GM21737 (cell line): ENCODE results near the gene SMU1.
"Not testable (repeated sequence)": the region's sequence is repeated elsewhere in the genome, so short reads cannot be mapped to it uniquely, and the experiment has no call there.

Source experiments
- ATAC-seq: cut with Tn5 transposase; IDR thresholded peaks from one replicate; pipeline ENCODE4 v1.9.1; 2021; ENCODE audit warnings: mild to moderate bottlenecking, moderate library complexity; ENCODE audit not compliant: unreplicated experiment

SMU1 gene

DNA sequence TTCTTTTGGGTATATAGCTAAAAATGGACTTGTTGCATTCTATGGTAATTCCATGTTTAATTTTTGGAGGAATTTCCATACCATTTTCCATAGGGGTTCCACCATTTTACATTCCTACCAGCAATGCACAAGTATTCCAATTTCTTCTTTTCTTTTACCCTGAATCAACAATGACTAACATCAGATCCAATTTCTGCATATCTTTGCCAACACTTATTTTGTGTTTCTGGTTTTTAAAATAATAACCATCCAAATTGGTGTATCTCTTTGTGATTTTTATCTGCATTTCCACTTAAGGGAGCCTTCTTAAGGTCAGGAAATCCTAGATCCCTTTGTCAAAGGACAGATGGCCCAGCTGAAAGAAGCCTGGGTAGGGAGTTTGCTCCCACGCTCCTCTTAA is 29.5 kb upstream of the SMU1 start:
- no peak for ATAC-seq

DNA sequence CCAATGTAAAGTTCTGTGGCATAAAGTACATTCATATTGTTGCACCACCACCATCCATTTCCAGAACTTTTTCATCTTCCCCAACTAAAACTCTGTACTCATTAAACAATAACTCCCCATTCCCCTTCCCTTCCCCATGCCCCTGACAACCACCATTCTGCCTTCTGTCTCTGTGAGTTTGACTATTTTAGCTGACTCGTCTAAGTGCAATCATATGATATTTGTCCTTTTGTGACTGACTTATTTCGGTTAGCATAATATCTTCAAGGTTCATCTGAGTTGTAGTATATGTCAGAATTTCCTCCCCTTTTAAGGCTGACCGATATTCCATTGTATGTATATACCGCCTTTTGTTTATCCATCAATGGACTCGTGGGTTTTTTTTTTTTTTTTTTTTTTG is 29.0 kb upstream of the SMU1 start:
- ATAC-seq = no peak

DNA sequence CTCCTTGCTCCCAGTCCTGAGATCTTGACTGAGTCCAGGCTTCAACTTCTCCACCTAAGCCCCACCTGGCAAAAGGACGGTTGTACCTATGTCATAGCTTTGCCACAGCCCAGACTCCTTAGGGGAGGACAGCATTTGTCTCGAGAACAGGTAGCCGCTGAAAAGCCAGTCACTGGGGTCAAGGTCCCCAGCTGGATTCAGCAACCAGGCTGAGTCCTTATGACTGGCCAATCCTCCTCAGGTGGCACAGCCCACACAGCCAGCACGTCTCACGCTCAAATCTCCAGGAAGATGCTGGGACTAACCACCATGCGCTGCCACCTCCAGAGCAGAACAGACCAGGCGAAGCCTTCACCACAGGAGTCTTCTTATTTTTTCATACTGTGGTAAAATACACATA is 27.9 kb upstream of the SMU1 start:
- ATAC-seq = no peak

DNA sequence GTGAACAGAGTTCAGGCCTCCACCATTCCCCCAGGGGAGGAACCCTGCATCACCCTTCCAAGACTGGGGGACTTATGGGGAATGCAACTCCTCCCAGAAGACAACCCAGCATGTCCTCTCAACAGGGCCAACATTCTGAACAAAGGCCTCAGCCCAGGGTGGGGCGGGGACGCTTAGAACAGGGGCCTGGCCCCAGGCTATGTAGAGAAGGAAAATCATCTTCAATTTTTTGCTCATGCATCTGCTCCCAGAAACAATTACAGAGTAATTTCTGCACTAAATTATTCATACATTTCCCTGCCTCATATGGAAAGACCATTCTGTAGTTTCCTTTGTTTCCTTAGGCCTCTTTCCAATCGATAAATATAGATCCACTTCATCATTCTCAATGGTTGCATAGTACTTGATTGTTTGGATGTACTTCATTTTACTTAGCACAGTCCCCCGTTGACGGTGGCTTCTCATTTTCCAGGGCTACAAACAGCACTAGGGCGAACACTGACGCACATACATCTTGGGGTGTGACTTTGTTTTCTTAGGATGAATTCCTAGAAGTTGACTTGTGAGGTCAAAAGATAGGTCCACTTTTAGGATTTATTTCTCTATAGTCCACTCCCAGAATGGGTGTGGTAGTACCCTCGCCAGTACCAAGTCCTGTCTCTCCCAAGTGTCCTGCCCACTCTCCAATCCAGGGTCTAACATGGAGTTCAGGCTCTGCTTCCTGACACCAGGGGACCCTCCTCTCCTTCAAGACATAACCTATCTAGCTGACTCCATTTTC is 27.2 kb upstream of the SMU1 start:
- ATAC-seq = no peak

DNA sequence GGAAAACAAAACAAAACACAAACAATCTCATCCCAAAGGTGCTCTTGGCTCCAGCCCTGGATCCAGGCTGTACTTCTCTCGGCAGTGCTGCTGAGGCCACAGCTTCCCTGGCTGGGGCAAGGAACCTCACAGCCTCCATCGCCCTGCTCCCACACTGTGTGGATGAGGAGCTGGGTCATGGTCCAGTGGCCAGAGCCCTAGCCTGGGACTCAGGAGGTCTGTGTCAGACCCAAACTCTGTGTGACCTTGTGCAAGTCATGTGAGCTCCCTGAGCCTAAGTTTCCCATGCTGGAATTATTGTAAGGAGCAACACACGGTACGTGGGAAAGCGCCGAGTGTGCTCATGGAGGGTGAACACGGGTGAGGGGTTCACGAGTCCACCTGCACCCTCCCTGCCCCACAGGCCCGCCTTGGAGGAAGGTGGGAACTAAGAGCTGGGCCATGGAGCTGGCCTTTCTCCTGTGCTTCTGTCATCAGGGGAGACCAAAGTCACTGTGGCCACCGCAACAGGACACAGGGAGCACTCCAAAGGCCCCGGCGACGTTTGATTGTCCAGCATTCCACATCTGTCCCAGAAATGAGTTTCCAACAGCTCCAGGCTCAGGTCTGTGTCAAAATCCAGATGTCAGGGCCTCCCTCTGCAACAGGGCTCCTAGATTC is 26.2 kb upstream of the SMU1 start:
- no peak for ATAC-seq

DNA sequence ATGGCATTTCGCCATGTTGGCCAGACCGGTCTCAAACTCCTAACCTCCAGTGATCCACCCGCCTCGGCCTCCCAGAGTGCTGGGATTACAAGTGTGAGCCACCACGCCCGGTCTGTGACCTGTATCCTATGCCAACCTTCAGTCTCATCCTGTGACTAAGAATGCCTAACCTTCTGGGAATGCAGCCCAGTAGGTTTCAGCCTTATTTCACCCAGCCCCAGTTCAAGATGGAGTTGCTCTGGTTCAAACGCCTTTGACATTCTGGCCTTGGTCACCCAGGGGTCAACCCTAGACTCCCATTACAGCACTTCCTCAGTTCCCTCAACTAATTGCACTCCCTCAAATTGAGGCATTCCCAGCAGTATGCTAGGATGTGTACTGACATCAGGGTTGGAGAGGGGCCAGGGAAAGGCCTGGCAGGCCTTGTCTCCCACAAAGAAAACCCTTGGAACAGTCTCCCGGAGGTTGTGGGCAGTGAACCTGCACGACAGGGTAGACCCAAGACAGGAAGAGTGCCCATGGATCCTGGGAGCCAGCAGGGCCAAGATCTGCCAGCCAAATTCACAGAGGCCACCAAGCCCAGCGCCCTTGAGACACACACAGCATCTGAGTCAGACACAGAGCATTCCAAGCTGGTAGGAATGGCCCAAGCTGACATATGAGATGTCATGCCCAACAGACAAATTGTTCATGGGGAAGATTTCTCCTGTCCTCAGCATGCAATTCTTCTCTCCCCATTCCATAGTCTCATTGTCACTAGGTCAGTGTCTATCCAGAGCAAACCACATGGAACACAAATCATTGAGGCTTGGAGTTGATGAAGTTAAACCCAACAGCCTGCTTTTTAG is 24.9 kb upstream of the SMU1 start:
- no peak for ATAC-seq

DNA sequence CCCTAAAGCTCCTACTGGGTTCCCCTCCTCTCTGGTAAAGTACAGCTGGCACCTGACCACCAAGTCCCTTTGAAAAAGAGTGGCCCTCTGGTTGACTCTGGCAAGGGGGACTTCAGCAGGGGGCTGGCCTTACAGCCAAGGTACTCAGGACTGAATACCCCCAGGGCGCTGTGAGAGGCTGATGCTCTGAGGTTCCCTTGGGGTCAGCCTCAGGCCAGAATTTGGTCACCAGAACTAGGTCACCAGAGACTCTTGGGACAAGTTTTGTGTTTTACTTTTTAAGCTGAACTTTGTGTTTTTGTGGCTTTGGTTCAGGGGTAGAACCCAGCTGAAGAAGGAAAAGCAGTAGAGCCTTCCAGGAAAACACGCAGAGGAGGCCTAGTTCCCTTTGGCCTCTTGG is 23.3 kb upstream of the SMU1 start:
- no peak for ATAC-seq

DNA sequence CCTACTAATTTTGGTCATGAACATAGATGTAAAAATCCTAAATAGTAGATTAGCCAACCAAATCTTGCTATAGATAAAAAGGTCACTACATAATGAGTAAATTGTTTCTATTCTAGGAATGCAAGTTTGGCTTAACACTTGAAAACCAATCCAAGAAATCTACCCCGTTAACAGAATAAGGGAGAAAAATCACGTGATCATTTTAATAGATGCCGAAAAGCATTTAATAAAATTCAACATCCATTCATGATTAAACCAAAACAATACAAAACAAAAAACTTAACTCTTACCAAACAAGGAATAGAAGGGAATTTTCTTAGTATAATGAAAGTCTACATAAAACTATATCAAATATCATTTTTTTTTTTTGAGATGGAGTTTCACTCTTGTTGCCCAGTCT is 20.7 kb upstream of the SMU1 start:
- ATAC-seq = no peak

DNA sequence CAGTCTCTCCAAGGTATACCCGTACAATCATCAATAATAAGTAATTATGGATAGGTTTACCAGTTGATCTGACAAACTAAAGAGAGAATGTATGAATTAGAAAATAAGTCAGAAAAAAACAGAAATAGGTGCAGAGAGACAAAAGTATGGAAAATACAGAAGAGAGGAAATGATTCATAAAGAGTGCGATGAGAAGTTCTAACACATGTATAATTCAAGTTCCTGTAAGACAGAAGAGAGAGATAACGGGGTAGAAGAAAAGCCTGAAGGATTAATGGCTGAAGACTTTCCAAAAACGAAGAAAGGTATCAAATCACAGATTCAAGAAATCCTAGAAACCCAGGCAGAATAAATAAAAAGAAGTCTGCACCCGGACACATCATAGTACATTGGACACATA is 16.2 kb upstream of the SMU1 start:
- no peak for ATAC-seq

DNA sequence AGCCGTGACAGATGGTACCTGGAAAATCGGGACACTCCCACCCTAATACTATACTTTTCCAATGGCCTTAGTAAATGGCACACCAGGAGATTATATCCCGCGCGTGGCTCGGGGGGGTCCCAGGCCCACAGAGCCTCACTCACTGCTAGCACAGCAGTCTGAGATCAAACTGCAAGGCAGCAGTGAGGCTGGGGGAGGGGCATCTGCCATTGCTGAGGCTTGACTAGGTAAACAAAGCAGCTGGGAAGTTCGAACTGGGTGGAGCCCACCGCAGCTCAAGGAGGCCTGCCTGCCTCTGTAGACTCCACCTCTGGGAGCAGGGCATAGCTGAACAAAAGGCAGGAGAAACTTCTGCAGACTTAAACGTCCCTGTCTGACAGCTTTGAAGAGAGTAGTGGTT is 9.2 kb upstream of the SMU1 start:
- not testable (repeated sequence) for ATAC-seq

DNA sequence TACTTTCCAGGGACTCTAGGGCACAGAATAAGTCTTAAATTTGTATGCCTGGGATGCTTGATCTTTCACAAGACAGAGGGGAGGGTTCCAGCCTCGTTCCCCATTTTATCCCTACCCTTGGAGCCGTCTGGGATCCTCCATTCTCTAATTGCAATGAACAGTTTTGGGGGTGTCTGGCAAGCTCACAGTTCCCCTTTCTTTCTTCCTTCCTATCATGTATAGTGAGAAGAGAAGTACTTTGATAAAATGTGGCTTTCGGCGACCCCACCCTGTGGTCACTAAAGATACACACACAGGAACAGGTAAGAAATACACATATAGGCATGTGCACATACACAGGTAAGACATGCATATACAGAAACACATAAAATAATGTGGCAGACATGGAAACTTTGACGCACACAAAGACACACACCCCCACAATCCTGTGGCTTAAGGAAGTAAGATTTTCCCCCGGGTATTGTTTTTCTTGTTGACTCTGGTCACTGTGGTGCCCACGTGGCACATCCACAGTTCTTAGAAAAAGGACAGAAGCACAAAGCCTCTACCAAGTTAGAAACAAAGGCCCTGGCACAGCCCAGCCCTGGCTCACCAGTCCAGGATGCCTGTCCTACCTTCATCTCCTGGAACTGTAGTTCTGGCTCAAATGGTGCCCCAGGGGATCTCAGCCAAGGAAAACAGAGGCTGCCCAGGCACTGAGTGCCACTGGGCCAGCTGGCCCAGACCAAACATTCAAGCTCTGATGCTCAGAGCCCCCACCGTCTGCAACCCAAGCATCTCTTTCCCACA is 6.3 kb upstream of the SMU1 start:
- no peak for ATAC-seq

DNA sequence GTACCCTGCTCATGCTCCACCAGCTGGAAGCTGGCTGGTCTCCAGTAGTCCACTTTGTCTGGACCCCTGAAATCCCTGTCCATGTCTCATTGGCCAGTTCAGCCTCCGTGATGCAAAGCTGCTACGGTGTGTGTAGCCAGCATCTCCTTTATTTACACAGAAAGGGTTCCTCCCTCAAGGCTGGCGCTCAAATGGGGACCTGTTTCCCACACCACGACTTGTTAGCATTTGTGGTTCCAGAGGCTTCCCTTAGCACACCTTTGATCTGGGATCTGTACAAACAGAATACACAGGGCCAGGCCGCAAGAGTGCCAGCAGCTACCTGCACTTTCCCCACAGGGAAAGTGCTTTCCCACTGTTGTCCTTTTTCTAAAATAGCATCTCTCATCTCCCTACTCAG is 5.7 kb upstream of the SMU1 start:
- no peak for ATAC-seq

DNA sequence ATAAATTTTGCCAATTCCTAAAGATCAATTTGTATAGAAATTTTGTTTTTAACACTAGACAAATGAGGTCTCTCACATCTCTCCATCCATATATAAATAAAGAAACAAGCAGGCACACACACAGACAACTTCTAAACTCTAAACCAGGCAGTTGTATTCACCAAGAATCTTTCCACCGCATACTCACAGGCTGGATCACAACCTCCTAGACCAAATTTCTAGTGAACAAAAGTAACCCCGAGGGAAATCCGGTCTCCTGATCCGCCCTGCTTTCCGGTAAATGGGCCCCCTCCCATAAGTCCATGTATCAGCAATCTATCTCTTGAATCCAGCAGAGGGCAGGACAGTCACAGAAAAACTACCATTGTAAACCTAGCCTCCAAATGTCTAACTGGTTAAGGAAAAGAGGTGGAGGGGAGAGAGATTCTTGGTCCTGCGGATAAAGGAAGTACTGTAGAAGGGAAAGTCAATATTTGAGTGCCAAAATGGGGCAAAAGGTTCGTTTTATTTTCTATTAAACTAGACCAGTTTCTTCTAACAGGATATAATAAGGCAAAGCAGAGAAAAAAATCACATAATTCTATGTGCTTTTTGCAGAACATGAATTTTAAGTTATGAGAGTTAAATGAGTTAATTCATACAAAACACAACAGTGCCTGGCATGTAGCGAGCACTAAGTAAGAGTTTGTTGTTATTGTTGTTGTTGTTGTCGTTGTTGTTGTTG is 4.8 kb upstream of the SMU1 start:
- ATAC-seq = peak; percentile 50

DNA sequence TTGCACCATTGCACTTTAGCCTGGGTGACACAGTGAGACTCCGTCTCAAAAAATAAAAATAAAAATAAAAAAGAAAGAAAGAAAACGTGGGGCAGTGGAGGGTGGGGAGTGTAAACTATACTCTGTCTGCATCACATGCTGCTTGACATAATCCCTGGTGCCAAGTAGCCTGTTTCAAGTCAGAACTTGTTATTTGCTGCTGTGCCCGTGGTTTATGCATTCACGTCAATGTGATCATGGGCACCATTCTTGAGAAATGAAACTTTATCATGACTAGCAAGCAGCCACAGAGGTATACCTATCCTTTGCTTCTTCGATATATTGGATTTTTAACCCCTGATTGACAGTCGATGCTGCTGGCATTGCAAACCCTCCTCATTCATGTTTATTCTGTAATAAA is 4.1 kb upstream of the SMU1 start:
- no peak for ATAC-seq

DNA sequence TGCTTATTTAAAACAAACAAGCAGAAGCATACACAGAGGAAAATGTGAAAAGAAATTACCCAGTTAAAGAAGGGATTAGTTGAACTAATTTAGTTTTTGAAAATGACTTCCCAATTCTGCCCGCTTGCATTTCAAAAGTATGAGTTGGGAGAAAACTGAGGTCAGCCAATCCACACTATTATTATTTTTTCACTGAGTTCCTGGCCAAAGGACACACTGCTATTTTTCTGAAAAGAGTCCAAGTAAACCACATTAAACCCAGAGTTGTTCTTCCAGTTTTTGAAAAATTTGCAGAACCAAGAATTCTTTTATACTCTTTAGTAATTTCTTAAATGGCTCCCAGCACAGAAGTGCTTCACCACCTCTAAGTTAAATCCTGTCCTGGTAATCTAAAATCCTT is 7.5 kb downstream of the SMU1 start:
- no peak for ATAC-seq

DNA sequence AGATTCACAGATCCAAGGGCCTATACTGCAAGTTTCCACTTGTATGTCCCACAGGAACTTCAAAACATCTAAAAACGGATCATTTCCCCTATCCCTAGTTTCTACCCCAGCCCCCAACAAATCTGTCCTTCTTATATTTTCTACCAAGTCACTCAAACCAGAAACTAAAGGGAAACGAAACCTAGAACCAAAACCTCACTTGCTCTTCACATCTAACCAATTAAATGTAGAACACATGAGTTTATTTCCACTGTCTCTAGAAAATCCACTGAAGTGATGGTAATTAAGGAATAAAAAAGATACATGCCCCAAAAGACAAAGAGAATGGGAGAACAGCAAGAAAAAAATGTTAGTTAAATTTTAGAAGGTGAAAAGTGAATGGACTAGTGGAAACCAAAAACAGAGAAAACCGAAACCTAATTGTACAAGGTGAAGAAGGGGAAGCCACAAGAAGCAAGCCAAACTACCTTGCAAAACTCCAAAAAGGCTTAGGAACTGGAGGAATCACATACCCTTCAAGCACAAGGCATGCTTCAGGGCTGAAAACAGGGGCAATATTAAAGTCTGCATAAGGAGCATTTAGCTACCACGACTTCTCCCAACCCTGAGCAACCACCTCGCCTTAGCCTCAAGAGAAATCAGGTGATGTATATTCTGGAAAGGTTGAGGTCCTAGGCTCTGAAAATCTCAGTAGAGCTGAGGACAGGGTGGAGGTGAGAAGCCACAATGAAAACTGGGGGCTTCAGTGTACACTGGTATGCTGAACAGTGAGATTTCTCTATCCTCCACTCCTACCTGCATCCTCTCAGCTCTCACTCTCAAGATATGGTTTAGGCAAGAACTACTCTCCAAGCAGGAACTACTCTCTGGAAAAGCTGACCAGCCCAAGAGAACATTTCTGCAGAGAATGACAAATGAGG is 11.1 kb downstream of the SMU1 start:
- ATAC-seq = peak; percentile 71

DNA sequence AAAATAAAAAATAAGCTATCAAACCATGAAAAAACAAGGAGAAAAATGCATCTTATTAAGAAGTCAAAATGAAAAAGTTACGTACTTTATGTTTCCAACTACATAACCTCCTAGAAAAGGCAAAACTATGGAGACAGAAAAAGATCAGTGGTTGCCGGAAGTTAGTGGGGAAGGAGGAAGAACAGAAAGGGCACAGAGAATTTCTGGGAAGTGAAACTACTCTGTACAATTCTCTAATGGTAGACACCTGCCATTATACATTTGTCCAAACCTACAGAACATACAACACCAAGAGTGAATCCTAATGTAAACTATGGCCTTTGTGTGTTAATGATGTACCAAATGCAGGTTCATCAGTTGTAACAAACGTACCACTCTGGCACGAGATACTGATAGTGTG is 25.3 kb downstream of the SMU1 start:
- ATAC-seq = no peak

DNA sequence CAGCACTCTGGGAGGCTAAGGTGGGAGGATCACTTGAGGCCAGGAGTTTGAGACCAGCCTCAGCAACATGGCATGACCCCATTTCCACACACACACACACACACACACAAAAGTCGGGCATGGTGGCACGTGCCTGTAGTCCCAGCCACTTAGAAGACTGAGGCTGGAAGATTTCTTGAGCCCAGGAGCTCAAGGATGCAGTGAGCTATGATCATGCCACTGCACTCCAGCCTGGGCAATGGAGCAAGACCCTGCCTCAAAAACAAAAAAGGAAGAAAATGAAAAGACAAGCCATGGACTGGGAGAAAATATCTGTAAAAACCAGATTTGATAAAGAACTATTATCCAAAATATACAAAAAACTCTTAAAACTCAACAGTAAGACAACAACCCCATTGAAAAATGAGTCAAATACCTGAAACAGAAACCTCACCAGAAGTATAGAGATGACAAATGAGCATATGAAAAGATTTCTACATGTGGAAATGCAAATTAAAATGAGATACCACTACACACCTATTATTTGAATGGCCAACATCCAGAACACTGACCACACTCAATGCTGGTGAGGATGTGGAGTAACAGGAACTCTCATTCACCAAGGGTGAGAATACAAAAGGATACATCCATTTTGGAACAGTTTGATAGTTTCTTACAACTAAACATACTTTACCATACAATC is 26.7 kb downstream of the SMU1 start:
- ATAC-seq = no peak

DNA sequence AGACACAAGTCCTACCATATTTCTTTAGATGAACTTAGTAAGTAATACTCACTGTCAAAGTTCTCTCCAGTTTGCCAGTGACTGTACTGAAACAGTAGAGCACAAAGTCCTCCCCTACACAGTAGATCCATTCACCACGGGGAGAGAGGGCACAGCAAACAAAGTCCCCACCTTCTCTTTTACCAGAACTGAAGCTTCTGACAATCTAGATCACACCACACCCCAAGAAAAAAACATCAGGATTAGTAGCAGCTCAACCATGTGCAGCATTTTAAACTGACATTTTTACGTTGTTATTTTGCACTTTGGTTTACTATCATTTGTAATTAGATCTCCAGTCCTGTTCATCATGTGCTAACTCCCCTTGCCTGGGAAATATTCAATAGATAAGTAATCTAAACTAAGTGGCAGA is 28.4 kb downstream of the SMU1 start:
- no peak for ATAC-seq
